Naive thymus-derived CD8-positive, alpha-beta T cell (primary cell): ENCODE measurements around the gene OVAAL. TPM values are rescaled to one million over a fixed set of nuclear protein-coding genes. Genes with fewer than 3 reads are reported as not detected.

Experiments used
- ATAC-seq, 2 donors: fragments of 150-1000 bp; cut with Tn5 transposase in 1 of 2; sonication (Bioruptor Pico), chemical (Tn5 transposase) in 1 of 2; 1 replicate in 1 of 2; 2 replicates in 1 of 2; pipeline ENCODE4 v1.10.0; 2021; ENCODE audit warnings: mild to moderate bottlenecking in 2 of 2, moderate library complexity in 2 of 2
- POLR2A ChIA-PET: fragments of 350-600 bp; sonication (Branson Sonifier 250); formaldehyde crosslinking; loops from one replicate; lab custom pipeline; 2021; ENCODE audit warnings: antibody characterized with exemption; lab: Charles Lee
- DNase-seq, 10 donors: peaks; one replicate each; pipeline versions ENCODE4 v3.0.0 to v3.0.0-alpha.2; 2020 to 2022
- H3K27ac Mint-ChIP-seq, 10 donors: one replicate each; pipeline ENCODE4 v1.8.0; 2020 to 2022; ENCODE audit warnings: mild to moderate bottlenecking in 10 of 10, mixed read lengths in 10 of 10, moderate library complexity in 4 of 10, inconsistent platforms in 1 of 10
- H3K27me3 Mint-ChIP-seq, 5 donors: one replicate each; pipeline ENCODE4 v1.8.0; 2021 to 2022; ENCODE audit warnings: mixed read lengths in 5 of 5
- H3K36me3 Mint-ChIP-seq, 3 donors: one replicate each; pipeline ENCODE4 v1.8.0; 2020 to 2022; ENCODE audit warnings: mixed read lengths in 3 of 3, mild to moderate bottlenecking in 2 of 3, inconsistent platforms in 1 of 3
- H3K4me1 Mint-ChIP-seq, 4 donors: one replicate each; pipeline ENCODE4 v1.8.0; 2021 to 2022; ENCODE audit warnings: mixed read lengths in 4 of 4
- H3K4me3 Mint-ChIP-seq, 10 donors: one replicate each; pipeline ENCODE4 v1.8.0; 2020 to 2022; ENCODE audit warnings: mild to moderate bottlenecking in 10 of 10, mixed read lengths in 10 of 10, moderate library complexity in 6 of 10, inconsistent platforms in 1 of 10
- H3K9me3 Mint-ChIP-seq, 9 donors: one replicate each; pipeline ENCODE4 v1.8.0; 2020 to 2022; ENCODE audit warnings: mixed read lengths in 9 of 9, mild to moderate bottlenecking in 3 of 9, inconsistent platforms in 1 of 9, moderate library complexity in 1 of 9
- polyA plus RNA-seq, 3 donors: library from polyadenylated mRNA; unstranded; fragments of 300-500 nt; fragmentation: Illumina TruSeq; gene quantifications; one replicate each; pipeline ENCODE4 v1.2.3, GENCODE V29; 2021
- total RNA-seq, 8 experiments: library from RNA in 2 of 8; stranded (reverse) in 2 of 8; gene quantifications; one replicate each; pipeline ENCODE4 v1.2.3 and lab custom pipeline; 2021 to 2026

Gene OVAAL
- total and polyA plus RNA-seq, 5 experiments from 2014 or later: not detected

- Mint-ChIP-seq H3K9me3 (peaks cover 0 to 30% (median 7%) of the 10 kb centered on the region in 9 donors), H3K36me3 (peaks cover 0 to 11% (median 2%) of the 10 kb centered on the region in 3 donors), H3K4me3 (no peak overlapping the region), H3K27me3 (peaks cover 0 to 12% (median 4%) of the 10 kb centered on the region in 5 donors), H3K27ac (no peak overlapping the region), H3K4me1 (peaks cover 0 to 1% (median 0%) of the 10 kb centered on the region in 4 donors)
- ATAC-seq (no peak), DNase-seq (no peak)
- POLR2A ChIA-PET: no interaction called here
Observed at GRCh38 chr1:180585994-180586359, 27.2 kb downstream of the OVAAL start.

- DNase-seq (no peak), ATAC-seq (no peak)
- Mint-ChIP-seq H3K9me3 (peaks cover 0 to 30% (median 7%) of the 10 kb centered on the region in 9 donors), H3K27me3 (peaks cover 0 to 12% (median 4%) of the 10 kb centered on the region in 5 donors), H3K4me1 (peaks cover 0 to 1% (median 0%) of the 10 kb centered on the region in 4 donors), H3K27ac (no peak overlapping the region), H3K36me3 (peaks cover 0 to 11% (median 2%) of the 10 kb centered on the region in 3 donors), H3K4me3 (no peak overlapping the region)
- POLR2A ChIA-PET: no interaction called here
Observed at GRCh38 chr1:180586671-180587155, 27.9 kb downstream of the OVAAL start.

- Mint-ChIP-seq H3K27ac (no peak overlapping the region), H3K36me3 (peaks cover 0 to 11% (median 2%) of the 10 kb centered on the region in 3 donors), H3K4me3 (no peak overlapping the region), H3K27me3 (peaks cover 0 to 13% (median 4%) of the 10 kb centered on the region in 5 donors), H3K4me1 (peaks cover 0 to 1% (median 0%) of the 10 kb centered on the region in 4 donors), H3K9me3 (peaks cover 0 to 30% (median 7%) of the 10 kb centered on the region in 9 donors)
- POLR2A ChIA-PET: no interaction called here
- no peak for ATAC-seq
- no peak for DNase-seq
Observed at GRCh38 chr1:180588121-180588520, 29.4 kb downstream of the OVAAL start.

- POLR2A ChIA-PET: no interaction called here
- H3K9me3 Mint-ChIP-seq: peaks cover 0 to 30% (median 7%) of the 10 kb centered on the region in 9 donors
- ATAC-seq (no peak), DNase-seq (no peak)
- H3K27me3 Mint-ChIP-seq: peaks cover 0 to 12% (median 4%) of the 10 kb centered on the region in 5 donors
- no peaks in the 10 kb centered on the region for H3K4me1 Mint-ChIP-seq
- no peak overlapping the region for H3K4me3 Mint-ChIP-seq
- no peak overlapping the region for H3K27ac Mint-ChIP-seq
- H3K36me3 Mint-ChIP-seq: peaks cover 0 to 11% (median 2%) of the 10 kb centered on the region in 3 donors
Observed at GRCh38 chr1:180590889-180591288, 32.1 kb downstream of the OVAAL start.

GRCh38 chr1:180593382-180593781, 34.6 kb downstream of the OVAAL start:
- Mint-ChIP-seq H3K9me3 (peaks cover 0 to 13% (median under 1%) of the 10 kb centered on the region in 9 donors), H3K36me3 (peaks cover 0 to under 1% (median under 1%) of the 10 kb centered on the region in 3 donors), H3K4me1 (no peaks in the 10 kb centered on the region), H3K4me3 (no peak overlapping the region), H3K27ac (no peak overlapping the region), H3K27me3 (peaks cover 0 to 9% (median 6%) of the 10 kb centered on the region in 5 donors)
- DNase-seq (no peak), ATAC-seq (no peak)
- POLR2A ChIA-PET: no interaction called here

- no peaks in the 10 kb centered on the region for H3K4me1 Mint-ChIP-seq
- peaks cover 0 to 9% (median 6%) of the 10 kb centered on the region in 5 donors for H3K27me3 Mint-ChIP-seq
- no peak for ATAC-seq
- peaks cover 0 to 2% (median 0%) of the 10 kb centered on the region in 9 donors for H3K9me3 Mint-ChIP-seq
- DNase-seq: no peak
- no peak overlapping the region for H3K4me3 Mint-ChIP-seq
- POLR2A ChIA-PET: no interaction called here
- no peaks in the 10 kb centered on the region for H3K36me3 Mint-ChIP-seq
- no peak overlapping the region for H3K27ac Mint-ChIP-seq
Observed at GRCh38 chr1:180594723-180595122, 36.0 kb downstream of the OVAAL start.

- no peak overlapping the region for H3K27ac Mint-ChIP-seq
- no peaks in the 10 kb centered on the region for H3K9me3 Mint-ChIP-seq
- ATAC-seq (no peak), DNase-seq (no peak)
- H3K4me1 Mint-ChIP-seq: no peaks in the 10 kb centered on the region
- no peak overlapping the region for H3K4me3 Mint-ChIP-seq
- POLR2A ChIA-PET: no interaction called here
- peaks cover 0 to 7% (median 3%) of the 10 kb centered on the region in 5 donors for H3K27me3 Mint-ChIP-seq
- no peaks in the 10 kb centered on the region for H3K36me3 Mint-ChIP-seq
Observed at GRCh38 chr1:180595966-180596365, 37.2 kb downstream of the OVAAL start.

GRCh38 chr1:180597520-180597919, 38.8 kb downstream of the OVAAL start:
- Mint-ChIP-seq H3K27me3 (peaks cover 0 to 7% (median 3%) of the 10 kb centered on the region in 5 donors), H3K27ac (no peak overlapping the region), H3K4me1 (no peaks in the 10 kb centered on the region), H3K9me3 (no peaks in the 10 kb centered on the region), H3K4me3 (no peak overlapping the region), H3K36me3 (no peaks in the 10 kb centered on the region)
- DNase-seq (no peak), ATAC-seq (no peak)
- POLR2A ChIA-PET: no interaction called here

- Mint-ChIP-seq H3K9me3 (no peaks in the 10 kb centered on the region), H3K27ac (no peak overlapping the region), H3K4me1 (no peaks in the 10 kb centered on the region), H3K4me3 (no peak overlapping the region), H3K27me3 (peaks cover 0 to 7% (median 3%) of the 10 kb centered on the region in 5 donors), H3K36me3 (no peaks in the 10 kb centered on the region)
- no peak for ATAC-seq
- POLR2A ChIA-PET: no interaction called here
- DNase-seq: no peak
Observed at GRCh38 chr1:180598333-180598974, 39.7 kb downstream of the OVAAL start.

GRCh38 chr1:180600343-180600742, 41.6 kb downstream of the OVAAL start:
- no peaks in the 10 kb centered on the region for H3K36me3 Mint-ChIP-seq
- no peaks in the 10 kb centered on the region for H3K4me1 Mint-ChIP-seq
- DNase-seq (no peak), ATAC-seq (no peak)
- H3K27ac Mint-ChIP-seq: no peak overlapping the region
- POLR2A ChIA-PET: no interaction called here
- H3K4me3 Mint-ChIP-seq: no peak overlapping the region
- no peaks in the 10 kb centered on the region for H3K9me3 Mint-ChIP-seq
- peaks cover 0 to 8% (median 2%) of the 10 kb centered on the region in 5 donors for H3K27me3 Mint-ChIP-seq

GRCh38 chr1:180601512-180601911, 42.7 kb downstream of the OVAAL start:
- H3K27ac Mint-ChIP-seq: no peak overlapping the region
- ATAC-seq: no peak
- peaks cover 0 to 7% (median 2%) of the 10 kb centered on the region in 5 donors for H3K27me3 Mint-ChIP-seq
- H3K9me3 Mint-ChIP-seq: no peaks in the 10 kb centered on the region
- H3K36me3 Mint-ChIP-seq: no peaks in the 10 kb centered on the region
- DNase-seq: no peak
- H3K4me3 Mint-ChIP-seq: no peak overlapping the region
- H3K4me1 Mint-ChIP-seq: no peaks in the 10 kb centered on the region
- POLR2A ChIA-PET: no interaction called here

GRCh38 chr1:180603223-180603849, 44.6 kb downstream of the OVAAL start:
- H3K36me3 Mint-ChIP-seq: no peaks in the 10 kb centered on the region

GRCh38 chr1:180603850-180604226, 45.1 kb downstream of the OVAAL start:
- no peak overlapping the region for H3K27ac Mint-ChIP-seq

More at GRCh38 chr1:180603223-180603849, 44.6 kb downstream of the OVAAL start:
- Mint-ChIP-seq H3K27ac (no peak overlapping the region), H3K4me3 (no peak overlapping the region), H3K27me3 (peaks cover 0 to 4% (median 0%) of the 10 kb centered on the region in 5 donors), H3K4me1 (no peaks in the 10 kb centered on the region), H3K9me3 (no peaks in the 10 kb centered on the region)
- no peak for ATAC-seq
- no peak for DNase-seq
- POLR2A ChIA-PET: no interaction called here

More at GRCh38 chr1:180603850-180604226, 45.1 kb downstream of the OVAAL start:
- Mint-ChIP-seq H3K4me3 (no peak overlapping the region), H3K9me3 (no peaks in the 10 kb centered on the region), H3K36me3 (no peaks in the 10 kb centered on the region), H3K27me3 (peaks cover 0 to 4% (median 0%) of the 10 kb centered on the region in 5 donors), H3K4me1 (no peaks in the 10 kb centered on the region)
- POLR2A ChIA-PET: no interaction called here
- no peak for DNase-seq
- no peak for ATAC-seq
